GM21515 (cell line): Measurements from ENCODE around the gene KLHDC10.
"Not testable (repeated sequence)": the region's sequence is repeated elsewhere in the genome, so short reads cannot be mapped to it uniquely, and the experiment has no call there.

Source experiments
- ATAC-seq: cut with Tn5 transposase; IDR thresholded peaks from one replicate; pipeline ENCODE4 v1.9.1; 2021; ENCODE audit not compliant: unreplicated experiment

The KLHDC10 gene

GRCh38 chr7:130069978-130070860 is at the start of gene KLHDC10:
KLHDC10 (plus strand) TSS chr7:130070534; CDS start chr7:130070644, 110 bp downstream.
- peak; percentile 95 for ATAC-seq

- no peak for ATAC-seq
Measured at GRCh38 chr7:130021105-130021834, 49.1 kb upstream of the KLHDC10 start.

- ATAC-seq, result no peak
Measured at GRCh38 chr7:130022115-130022514, 48.2 kb upstream of the KLHDC10 start.

GRCh38 chr7:130022623-130023175 is 47.6 kb upstream of the KLHDC10 start:
- no peak for ATAC-seq

- no peak for ATAC-seq
Measured at GRCh38 chr7:130024390-130024789, 45.9 kb upstream of the KLHDC10 start.

- ATAC-seq, result no peak
Measured at GRCh38 chr7:130032698-130033097, 37.6 kb upstream of the KLHDC10 start.

GRCh38 chr7:130037703-130038102 is 32.6 kb upstream of the KLHDC10 start:
- ATAC-seq, result no peak

GRCh38 chr7:130040576-130040975 is 29.8 kb upstream of the KLHDC10 start:
- no peak for ATAC-seq

GRCh38 chr7:130047831-130048230 is 22.5 kb upstream of the KLHDC10 start:
- no peak for ATAC-seq

- ATAC-seq, result no peak
Measured at GRCh38 chr7:130048906-130049305, 21.4 kb upstream of the KLHDC10 start.

- not testable (repeated sequence) for ATAC-seq
Measured at GRCh38 chr7:130052250-130052649, 18.1 kb upstream of the KLHDC10 start.

- ATAC-seq, result not testable (repeated sequence)
Measured at GRCh38 chr7:130055198-130055597, 15.1 kb upstream of the KLHDC10 start.

- no peak for ATAC-seq
Measured at GRCh38 chr7:130062246-130062645, 8.1 kb upstream of the KLHDC10 start.

GRCh38 chr7:130063036-130063435 is 7.3 kb upstream of the KLHDC10 start:
- ATAC-seq, result no peak

- not testable (repeated sequence) for ATAC-seq
Measured at GRCh38 chr7:130064580-130064926, 5.8 kb upstream of the KLHDC10 start.

GRCh38 chr7:130065500-130066152 is 4.7 kb upstream of the KLHDC10 start:
- no peak for ATAC-seq

GRCh38 chr7:130069179-130069977 is 956 bp upstream of the KLHDC10 start:
- ATAC-seq, result no peak

GRCh38 chr7:130070861-130071622 is 708 bp downstream of the KLHDC10 start:
- no peak for ATAC-seq

- no peak for ATAC-seq
Measured at GRCh38 chr7:130071701-130072622, 1.6 kb downstream of the KLHDC10 start.
